MCF 10A (cell line): ENCODE data around the gene ANXA8. TPM values are rescaled to one million over a fixed set of nuclear protein-coding genes. Genes with fewer than 3 reads are reported as not detected.

Source experiments
- BruUV-seq: library from RNA; stranded (reverse); fragments of 400-500 nt; replicated peaks from 2 replicates; lab custom pipeline; 2021; lab: Mats Ljungman, UMichigan
- CTCF ChIA-PET: fragments of 300-600 bp; sonication (Branson Sonifier 250); formaldehyde crosslinking; extraction: SDS; loops from one replicate; lab custom pipeline; 2021; ENCODE audit warnings: antibody characterized with exemption, inconsistent platforms; lab: Yijun Ruan, JAX
- POLR2A ChIA-PET: fragments of 300-600, 350-650 bp; sonication (Branson Sonifier 250); formaldehyde crosslinking; extraction: SDS; loops from one replicate; lab custom pipeline; 2020; ENCODE audit warnings: antibody characterized with exemption, inconsistent platforms; lab: Yijun Ruan, JAX
- DNase-seq: peaks from one replicate; pipeline ENCODE4 v3.0.0-alpha.2; 2018; ENCODE audit not compliant: unreplicated experiment
- H3K27ac Mint-ChIP-seq: one replicate; pipeline ENCODE4 v1.8.0; 2022; ENCODE audit warnings: mild to moderate bottlenecking, low read depth, mixed read lengths; ENCODE audit not compliant: unreplicated experiment
- H3K27me3 Mint-ChIP-seq: one replicate; pipeline ENCODE4 v1.8.0; 2022; ENCODE audit warnings: mixed read lengths; ENCODE audit not compliant: insufficient read depth, unreplicated experiment
- H3K36me3 Mint-ChIP-seq: one replicate; pipeline ENCODE4 v1.8.0; 2022; ENCODE audit warnings: mild to moderate bottlenecking, moderate library complexity, mixed read lengths; ENCODE audit not compliant: insufficient read depth, unreplicated experiment
- H3K4me1 Mint-ChIP-seq: one replicate; pipeline ENCODE4 v1.8.0; 2022; ENCODE audit warnings: mixed read lengths; ENCODE audit not compliant: insufficient read depth, unreplicated experiment
- H3K4me3 Mint-ChIP-seq: one replicate; pipeline ENCODE4 v1.8.0; 2022; ENCODE audit warnings: mild to moderate bottlenecking, moderate library complexity, mixed read lengths; ENCODE audit not compliant: unreplicated experiment
- H3K9me3 Mint-ChIP-seq: one replicate; pipeline ENCODE4 v1.8.0; 2022; ENCODE audit warnings: mixed read lengths; ENCODE audit not compliant: unreplicated experiment
- CTCF ChIP-seq: fragments of 200-600 bp; IDR thresholded peaks from one replicate; pipeline ENCODE4 v1.8.0; 2022; ENCODE audit warnings: antibody characterized with exemption, mild to moderate bottlenecking; ENCODE audit not compliant: unreplicated experiment
- intact Hi-C: fragments of 100-400 bp; cut with micrococcal nuclease; formaldehyde crosslinking; loops from 2 replicates; pipeline ENCODE4 v1.14.1; 2022
- total RNA-seq: library from RNA; stranded (reverse); gene quantifications from 2 replicates; pipeline ENCODE4 v1.2.3, GENCODE V29; 2022

ANXA8 gene
- total RNA-seq, 1 experiment from 2014 or later: 103 TPM

- intact Hi-C loops: no loop called here
- no peak overlapping the region for H3K27ac Mint-ChIP-seq
- H3K36me3 Mint-ChIP-seq: no peaks in the 10 kb centered on the region
- peaks cover 7% of the 10 kb centered on the region for H3K4me1 Mint-ChIP-seq
- POLR2A ChIA-PET: interaction anchor here (1.2 to 2.2 kb wide), 2 partner anchors 35 to 43 kb away, joined by 5 to 6 read pairs; no protein-coding TSS in a partner anchor
- no peak overlapping the region for H3K4me3 Mint-ChIP-seq
- CTCF ChIA-PET: interaction anchor here (0.6 to 2.6 kb wide), 18 partner anchors 9 to 128 kb away, joined by 3 to 11 read pairs (median 5); partner anchors contain the start of gene ZNF488
- peak; percentile 76 for DNase-seq
- TF ChIP-seq CTCF: peak; percentile 68
- no peaks in the 10 kb centered on the region for H3K27me3 Mint-ChIP-seq
- no TSS peak for BruUV-seq
- H3K9me3 Mint-ChIP-seq: peaks cover 7% of the 10 kb centered on the region
Observed at GRCh38 chr10:47438857-47439474, 44.9 kb downstream of the ANXA8 start.

- CTCF ChIA-PET: no interaction called here
- H3K36me3 Mint-ChIP-seq: no peaks in the 10 kb centered on the region
- BruUV-seq: no TSS peak
Observed at GRCh38 chr10:47435081-47435480, 48.8 kb downstream of the ANXA8 start.

GRCh38 chr10:47425813-47426419 lies 58.0 kb downstream of the ANXA8 start:
- no peak for TF ChIP-seq CTCF
- POLR2A ChIA-PET: interaction anchor here (0.6 to 1.4 kb wide), 2 partner anchors 12 to 30 kb away, joined by 3 read pairs; no protein-coding TSS in a partner anchor
- Mint-ChIP-seq H3K27me3 (peaks cover 10% of the 10 kb centered on the region), H3K4me3 (no peak overlapping the region), H3K36me3 (no peaks in the 10 kb centered on the region), H3K9me3 (peaks cover 10% of the 10 kb centered on the region), H3K4me1 (peaks cover 8% of the 10 kb centered on the region), H3K27ac (no peak overlapping the region)
- CTCF ChIA-PET: no interaction called here
- no TSS peak for BruUV-seq
- DNase-seq: no peak
- intact Hi-C loops: no loop called here

More at GRCh38 chr10:47435081-47435480, 48.8 kb downstream of the ANXA8 start:
- no peak for TF ChIP-seq CTCF
- Mint-ChIP-seq H3K9me3 (peaks cover 7% of the 10 kb centered on the region), H3K4me3 (no peak overlapping the region), H3K27ac (no peak overlapping the region), H3K27me3 (peaks cover 29% of the 10 kb centered on the region), H3K4me1 (peaks cover 7% of the 10 kb centered on the region)
- intact Hi-C loops: no loop called here
- DNase-seq: no peak
- POLR2A ChIA-PET: interaction anchor here (0.6 kb wide), 1 partner anchor 44 kb away, joined by 5 read pairs; no protein-coding TSS in a partner anchor

GRCh38 chr10:47424231-47424630 lies 59.7 kb downstream of the ANXA8 start:
- no peaks in the 10 kb centered on the region for H3K27me3 Mint-ChIP-seq
- no peak overlapping the region for H3K27ac Mint-ChIP-seq
- no peak for DNase-seq
- ChIA-PET POLR2A (no interaction called here), CTCF (no interaction called here)
- H3K9me3 Mint-ChIP-seq: peaks cover 7% of the 10 kb centered on the region
- no TSS peak for BruUV-seq
- H3K4me3 Mint-ChIP-seq: no peak overlapping the region
- no peaks in the 10 kb centered on the region for H3K36me3 Mint-ChIP-seq
- H3K4me1 Mint-ChIP-seq: peaks cover 15% of the 10 kb centered on the region
- TF ChIP-seq CTCF: no peak
- intact Hi-C loops: no loop called here
